AML-193 (cell line): ENCODE measurements around the gene HSPA14.
"Not testable (repeated sequence)": the region's sequence is repeated elsewhere in the genome, so short reads cannot be mapped to it uniquely, and the experiment has no call there.

Experiments used
- DNase-seq, 2 experiments: peaks; one replicate each; lab custom pipeline; 2025; lab: John Stamatoyannopoulos, UW

Gene HSPA14

GRCh38 chr10:14837757-14838581 is at the start of gene HSPA14, which contains the start of the genes CDNF and MSANTD7:
Gene HSPA14, plus strand, starts transcription at chr10:14838306. Its CDS starts 97 bp downstream, at chr10:14838403.
Gene CDNF, minus strand, starts transcription at chr10:14838037. Its CDS starts 91 bp downstream, at chr10:14837946.
Gene MSANTD7, plus strand, starts transcription at chr10:14838306. Its CDS starts 3,979 bp downstream, at chr10:14842285.
- DNase-seq, result peak; percentile 98 to 99

- DNase-seq, result peak in 1 of 2 experiments; percentile 5
Observed at GRCh38 chr10:14798636-14799035, 39.5 kb upstream of the HSPA14 start.

- no peak for DNase-seq
Observed at GRCh38 chr10:14800397-14800796, 37.7 kb upstream of the HSPA14 start.

GRCh38 chr10:14801723-14802122 is 36.4 kb upstream of the HSPA14 start:
- no peak for DNase-seq

- no peak for DNase-seq
Observed at GRCh38 chr10:14803827-14804226, 34.3 kb upstream of the HSPA14 start.

- no peak for DNase-seq
Observed at GRCh38 chr10:14806318-14806717, 31.8 kb upstream of the HSPA14 start.

GRCh38 chr10:14810969-14811953 is 26.8 kb upstream of the HSPA14 start:
- DNase-seq, result no peak

GRCh38 chr10:14812271-14812670 is 25.8 kb upstream of the HSPA14 start:
- DNase-seq, result no peak

- DNase-seq, result no peak
Observed at GRCh38 chr10:14815681-14816080, 22.4 kb upstream of the HSPA14 start.

GRCh38 chr10:14816717-14817116 is 21.4 kb upstream of the HSPA14 start:
- not testable (repeated sequence) for DNase-seq

- DNase-seq, result no peak
Observed at GRCh38 chr10:14820010-14820774, 17.9 kb upstream of the HSPA14 start.

- no peak for DNase-seq
Observed at GRCh38 chr10:14820775-14821154, 17.3 kb upstream of the HSPA14 start.

GRCh38 chr10:14821635-14822375 is 16.3 kb upstream of the HSPA14 start:
- DNase-seq, result no peak

GRCh38 chr10:14822879-14823755 is 15.0 kb upstream of the HSPA14 start:
- DNase-seq, result peak; percentile 68 to 78

- DNase-seq, result no peak
Observed at GRCh38 chr10:14823966-14824365, 14.1 kb upstream of the HSPA14 start.

GRCh38 chr10:14826076-14826829 is 11.9 kb upstream of the HSPA14 start:
- DNase-seq, result peak in 1 of 2 experiments; percentile 35

- no peak for DNase-seq
Observed at GRCh38 chr10:14833106-14833505, 5.0 kb upstream of the HSPA14 start.

- DNase-seq, result no peak
Observed at GRCh38 chr10:14836208-14836607, 1.9 kb upstream of the HSPA14 start.
